ENCODE data around the gene CAT.
"Not testable (repeated sequence)": the region's sequence is repeated elsewhere in the genome, so short reads cannot be mapped to it uniquely, and the experiment has no call there.

The CAT gene

DNA sequence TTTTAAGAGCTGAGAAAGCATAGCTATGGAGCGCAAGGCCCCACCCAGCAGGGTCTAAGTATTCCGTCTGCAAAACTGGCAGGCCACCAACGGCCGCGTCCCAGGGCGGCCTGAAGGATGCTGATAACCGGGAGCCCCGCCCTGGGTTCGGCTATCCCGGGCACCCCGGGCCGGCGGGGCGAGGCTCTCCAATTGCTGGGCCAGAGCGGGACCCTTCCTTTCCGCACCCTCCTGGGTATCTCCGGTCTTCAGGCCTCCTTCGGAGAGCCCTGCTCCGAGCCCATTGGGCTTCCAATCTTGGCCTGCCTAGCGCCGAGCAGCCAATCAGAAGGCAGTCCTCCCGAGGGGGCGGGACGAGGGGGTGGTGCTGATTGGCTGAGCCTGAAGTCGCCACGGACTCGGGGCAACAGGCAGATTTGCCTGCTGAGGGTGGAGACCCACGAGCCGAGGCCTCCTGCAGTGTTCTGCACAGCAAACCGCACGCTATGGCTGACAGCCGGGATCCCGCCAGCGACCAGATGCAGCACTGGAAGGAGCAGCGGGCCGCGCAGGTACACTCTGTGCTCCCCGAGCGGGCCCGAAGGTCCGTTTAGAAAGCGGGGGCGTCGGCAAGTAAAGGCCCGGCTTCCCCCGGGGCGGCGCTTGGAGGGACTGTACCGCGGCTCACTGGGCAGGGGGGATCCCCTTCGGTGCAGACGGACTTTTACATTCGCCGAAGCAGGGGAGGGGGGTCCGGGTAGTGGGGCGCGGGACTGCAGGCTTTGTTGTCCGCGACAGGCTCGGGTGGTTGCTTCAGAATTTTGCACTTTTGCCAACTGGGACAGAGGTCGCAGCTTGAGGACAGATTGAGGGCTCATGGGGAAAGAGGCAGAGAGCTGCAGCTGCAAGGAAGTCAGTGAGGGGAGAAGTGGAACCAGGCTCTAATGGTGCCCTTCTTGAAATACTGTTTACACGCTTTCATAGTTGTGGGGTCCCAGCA is at the start of gene CAT:
Gene CAT, plus strand, starts transcription at position 406 of the 979 bp plus-strand sequence. Its CDS starts 80 bp downstream, at position 486.
- DNase-seq = peak; percentile 87

DNA sequence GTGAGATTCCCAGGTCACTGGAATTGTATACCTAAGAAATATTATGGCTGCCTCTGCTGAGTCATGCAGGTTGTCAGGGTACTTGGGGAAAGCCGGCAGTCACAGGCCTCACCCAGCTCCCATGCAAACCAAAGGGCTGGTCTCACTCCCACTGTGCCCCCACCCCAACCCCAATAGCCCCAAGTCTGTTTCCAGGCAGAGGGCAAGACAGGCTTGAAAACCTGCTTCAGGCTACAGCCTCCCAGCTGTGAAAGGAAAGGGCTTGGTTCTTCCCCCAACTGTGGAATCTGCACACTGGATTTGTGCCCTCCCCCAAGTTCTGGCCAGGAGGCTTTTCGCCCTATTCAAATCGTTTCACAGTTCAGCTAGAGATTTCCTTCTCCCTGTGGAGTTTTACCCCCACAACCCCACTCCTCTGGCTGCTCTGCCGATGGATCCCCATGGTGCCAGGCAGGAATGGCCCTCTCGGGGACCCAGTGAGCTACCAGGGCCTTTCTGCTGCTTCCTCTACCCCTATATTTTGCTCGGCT is 43.9 kb upstream of the CAT start:
- no peak for DNase-seq

DNA sequence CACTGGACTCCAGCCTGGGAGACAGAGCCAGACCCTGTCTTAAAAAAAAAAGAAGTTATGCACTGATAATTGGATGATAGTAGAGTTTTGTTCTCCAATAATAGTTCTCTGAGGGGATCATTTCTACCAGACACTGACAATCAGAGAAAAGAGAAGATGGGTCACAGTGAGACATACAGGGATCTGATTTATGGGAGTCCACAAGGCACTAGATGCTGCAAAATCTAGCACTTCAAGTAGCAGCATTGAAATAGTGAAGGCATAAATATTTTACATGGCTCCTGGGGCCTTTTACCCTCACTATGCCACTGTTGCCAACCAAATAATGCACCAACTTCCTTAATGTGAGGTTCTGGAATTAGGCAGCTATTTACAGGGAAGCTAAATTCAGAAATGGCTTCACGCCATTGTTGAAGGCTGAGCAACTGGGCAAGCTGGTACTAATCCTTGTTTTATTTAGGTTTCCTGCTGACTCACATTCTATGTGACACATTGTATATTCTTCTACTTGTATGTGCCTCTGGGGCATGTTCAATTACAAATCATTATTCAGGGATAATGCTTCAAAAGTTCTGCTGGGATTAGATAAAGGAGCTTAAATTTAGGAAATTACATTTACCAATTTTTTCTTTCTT is 42.7 kb upstream of the CAT start:
- no peak for DNase-seq

DNA sequence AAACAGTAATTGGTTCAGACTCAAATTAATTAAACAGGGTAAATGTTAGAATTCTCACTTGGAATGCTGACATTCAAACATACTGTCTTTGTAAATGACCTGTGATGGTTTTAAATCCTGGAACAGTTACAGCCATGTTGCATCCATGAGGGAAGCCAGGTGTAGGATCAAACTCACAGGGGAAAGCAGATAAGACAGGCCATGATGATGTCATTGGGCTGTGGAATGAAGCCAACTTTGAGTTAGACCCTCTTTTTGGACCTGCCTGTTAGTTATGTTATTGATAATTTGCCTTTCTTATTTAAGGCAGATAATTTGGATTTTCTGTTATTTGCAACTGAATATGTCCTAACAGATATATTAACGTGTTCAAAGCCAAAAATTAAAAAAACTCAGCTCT is 41.6 kb upstream of the CAT start:
- no peak for DNase-seq

DNA sequence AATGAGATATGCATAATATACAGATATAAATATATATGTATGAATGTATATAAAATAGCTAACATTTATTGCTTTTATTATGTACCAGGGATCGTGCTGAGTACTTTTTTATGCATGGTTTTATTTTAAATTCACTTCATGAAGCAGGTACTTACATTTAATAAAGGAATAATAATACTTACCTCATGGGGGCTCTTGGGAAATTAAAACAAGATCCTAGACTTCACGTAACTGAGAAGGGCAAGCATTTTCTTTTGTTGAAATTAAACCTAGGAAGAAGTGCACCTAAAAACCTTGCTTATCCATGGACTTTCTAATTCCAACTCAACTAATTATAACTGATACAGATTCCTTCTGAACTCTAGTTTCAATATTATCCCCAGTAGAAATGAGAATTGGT is 40.9 kb upstream of the CAT start:
- no peak for DNase-seq

DNA sequence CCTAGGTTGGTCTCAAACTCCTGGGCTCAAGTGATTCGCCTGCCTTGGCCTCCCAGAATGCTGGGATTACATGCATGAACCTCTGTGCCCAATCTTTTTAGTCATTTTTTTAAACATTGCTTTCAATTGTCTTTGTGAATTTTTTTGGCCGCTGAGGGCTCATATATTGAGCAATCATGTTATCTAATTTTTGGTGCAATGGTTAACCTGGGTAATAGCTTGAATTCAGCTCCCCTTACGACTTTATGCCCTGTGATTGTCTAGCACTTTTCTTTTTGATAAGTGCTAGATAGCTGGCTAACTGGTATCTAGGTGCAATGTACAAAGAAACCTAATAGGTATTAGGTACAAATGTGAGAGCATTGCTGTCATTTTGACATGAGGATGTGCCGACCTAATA is 35.3 kb upstream of the CAT start:
- no peak for DNase-seq

DNA sequence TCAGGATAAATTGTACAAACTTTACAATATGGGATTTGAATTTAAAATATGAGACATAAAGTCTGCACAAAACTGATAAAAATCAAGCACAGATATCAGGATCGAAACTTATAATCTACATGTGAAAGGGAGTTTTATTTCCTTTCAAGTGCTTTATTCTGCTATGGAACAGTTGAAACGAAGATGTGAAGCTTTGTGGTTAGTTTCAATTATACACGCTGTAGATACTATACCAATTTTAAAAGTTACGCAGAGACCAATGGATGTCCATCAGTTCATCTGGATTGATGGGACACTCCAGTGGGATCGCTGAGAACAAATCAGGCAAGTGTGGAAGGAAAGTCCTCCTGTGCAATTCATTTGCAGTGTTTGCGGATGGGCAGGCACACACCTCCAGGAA is 34.5 kb upstream of the CAT start:
- DNase-seq = no peak

DNA sequence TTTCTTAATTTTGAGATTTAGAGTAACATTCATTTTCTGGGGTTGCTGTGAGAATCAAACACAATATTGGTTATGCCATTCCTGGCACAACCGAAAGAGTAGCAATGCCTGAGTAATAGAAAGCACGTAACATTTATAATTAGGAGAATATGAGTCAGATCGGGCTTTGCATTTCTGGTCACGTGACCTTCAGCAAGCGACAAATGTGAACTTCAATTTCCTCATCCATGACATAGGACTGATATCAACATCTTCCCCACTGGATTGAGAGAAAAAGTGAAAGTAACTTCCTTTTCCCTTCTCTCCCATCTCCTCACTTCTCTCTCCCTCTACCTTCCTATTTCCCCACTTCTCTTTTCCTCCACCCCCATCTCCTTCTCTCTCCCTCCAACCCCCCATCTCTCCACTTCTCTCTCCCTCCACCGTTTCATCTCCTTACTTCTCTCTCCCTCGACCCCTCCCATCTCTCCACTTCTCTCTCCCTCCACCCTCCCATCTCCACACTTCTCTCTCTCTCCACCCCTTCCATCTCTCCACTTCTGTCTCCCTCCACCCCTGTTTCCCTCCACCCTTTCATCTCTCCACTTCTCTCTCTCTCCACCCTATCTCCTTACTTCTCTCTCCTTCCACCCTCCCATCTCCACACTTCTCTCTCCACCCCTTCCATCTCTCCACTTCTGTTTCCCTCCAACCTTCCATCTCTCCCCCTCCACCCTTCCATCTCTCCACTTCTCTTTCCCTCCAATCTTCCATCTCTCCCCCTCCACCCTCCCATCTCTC is 33.5 kb upstream of the CAT start:
- no peak for DNase-seq

DNA sequence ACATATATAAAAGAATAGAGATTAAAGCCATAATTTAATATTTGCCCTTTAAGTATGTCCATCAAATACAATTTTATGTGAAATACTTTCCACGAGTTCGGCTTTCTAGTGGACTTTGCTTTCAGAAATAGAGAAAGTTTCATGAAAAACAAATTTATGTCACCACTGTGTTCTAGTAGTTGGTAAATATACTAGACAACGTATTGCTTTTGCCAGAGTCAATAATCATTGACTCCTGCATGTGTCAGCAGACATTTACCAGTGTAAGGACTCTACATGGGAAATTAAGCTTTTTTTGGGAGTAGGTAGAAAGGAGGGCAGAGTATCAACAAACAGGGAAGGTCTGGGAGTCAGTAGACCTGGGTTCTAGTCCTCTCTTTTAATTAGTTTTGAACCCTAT is 32.3 kb upstream of the CAT start:
- no peak for DNase-seq

DNA sequence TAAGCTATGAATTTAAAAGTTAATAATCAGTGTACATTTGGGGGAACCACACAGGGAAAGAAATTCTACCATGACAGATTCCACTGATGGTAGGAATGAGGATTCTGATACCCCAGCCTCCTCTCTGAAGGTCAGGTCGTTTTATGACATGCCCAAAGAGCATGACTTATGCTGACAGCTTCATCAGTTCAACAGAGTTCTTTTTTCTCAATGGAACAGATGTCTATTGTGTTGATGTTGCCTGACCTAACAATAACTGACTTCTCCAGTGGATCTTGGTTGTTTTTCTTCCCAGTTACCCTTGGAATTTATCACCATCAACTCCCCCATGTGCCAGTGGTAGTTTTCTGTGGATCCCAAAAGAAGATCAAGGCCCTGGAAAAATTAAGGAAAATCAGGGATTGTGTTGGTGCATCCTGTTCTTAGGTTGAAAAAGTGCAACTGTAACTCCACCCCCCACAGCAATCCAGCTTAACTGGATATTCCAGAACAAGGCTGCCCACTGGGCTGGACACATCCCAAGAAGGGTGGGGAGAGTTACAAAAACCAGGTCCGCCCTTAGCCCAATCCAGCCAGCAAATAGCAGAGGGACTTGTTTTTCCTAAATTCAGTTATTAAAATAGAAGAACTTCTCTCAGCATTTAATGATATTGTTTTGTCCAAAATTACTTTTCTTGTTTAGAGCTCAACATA is 31.5 kb upstream of the CAT start:
- DNase-seq = no peak

DNA sequence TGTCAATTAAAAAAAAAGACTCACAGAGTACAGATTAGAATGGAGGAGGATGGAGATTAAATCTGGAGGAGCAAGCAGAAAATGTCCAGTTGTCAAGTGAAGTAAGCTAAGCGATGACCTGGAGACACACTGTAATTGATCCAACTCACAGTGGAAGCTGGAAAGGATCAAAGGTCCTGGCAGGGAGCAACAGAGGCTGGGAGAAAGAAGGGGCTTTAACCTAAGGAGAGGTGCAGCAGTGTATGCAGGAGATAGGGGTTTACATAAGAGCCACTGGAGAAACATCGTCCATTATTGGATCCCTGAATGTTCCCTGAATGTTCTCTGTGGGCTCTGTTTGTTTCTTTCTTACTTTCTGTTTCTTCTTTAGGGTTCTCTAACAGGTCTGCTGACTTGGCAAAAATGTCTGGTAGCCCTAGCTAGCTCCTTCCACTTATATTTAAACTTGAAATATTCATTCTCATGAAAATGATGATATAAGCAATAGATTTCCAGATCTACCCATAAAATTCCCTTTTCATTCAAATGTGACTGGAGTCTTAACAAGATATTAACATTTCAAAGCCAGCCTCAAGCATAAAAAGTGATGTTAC is 30.1 kb upstream of the CAT start:
- no peak for DNase-seq

DNA sequence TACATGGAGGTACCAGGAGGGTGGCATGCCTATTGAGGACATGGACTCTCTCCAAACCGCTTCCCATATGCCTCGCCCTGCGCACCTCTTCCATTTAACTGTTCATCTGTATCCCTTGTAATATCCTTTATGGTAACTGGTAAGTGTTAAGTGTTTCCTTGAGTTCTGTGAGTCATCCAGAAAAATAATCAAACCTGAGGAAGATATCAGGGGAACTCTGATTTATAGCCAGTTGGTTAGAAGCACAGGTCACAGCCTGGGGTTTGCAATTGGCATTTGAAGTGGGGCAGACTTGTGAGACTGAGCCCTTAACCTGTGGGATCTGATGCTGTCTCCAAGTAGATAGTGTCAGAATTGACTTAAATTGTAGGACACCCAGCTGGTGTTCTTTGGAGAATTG is 27.6 kb upstream of the CAT start:
- DNase-seq = no peak

DNA sequence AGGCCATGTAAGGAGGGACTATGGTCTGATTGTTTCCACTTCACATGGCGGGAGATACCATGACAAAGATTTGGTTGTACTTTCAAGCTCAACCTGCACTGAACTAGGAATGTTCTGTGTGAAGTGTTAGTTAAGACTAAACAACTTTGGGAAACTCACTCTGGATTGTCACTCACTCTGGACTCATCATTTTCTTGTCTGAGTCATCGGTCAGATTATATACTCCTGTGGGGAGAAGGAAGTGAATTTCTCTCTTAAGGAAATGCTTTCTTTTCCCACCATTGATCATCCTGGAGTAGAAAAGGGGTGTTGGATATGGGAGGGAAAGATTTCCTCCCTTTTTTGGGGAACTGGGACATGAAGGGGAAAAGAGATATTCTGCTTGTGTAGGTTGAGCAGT is 26.9 kb upstream of the CAT start:
- DNase-seq = no peak

DNA sequence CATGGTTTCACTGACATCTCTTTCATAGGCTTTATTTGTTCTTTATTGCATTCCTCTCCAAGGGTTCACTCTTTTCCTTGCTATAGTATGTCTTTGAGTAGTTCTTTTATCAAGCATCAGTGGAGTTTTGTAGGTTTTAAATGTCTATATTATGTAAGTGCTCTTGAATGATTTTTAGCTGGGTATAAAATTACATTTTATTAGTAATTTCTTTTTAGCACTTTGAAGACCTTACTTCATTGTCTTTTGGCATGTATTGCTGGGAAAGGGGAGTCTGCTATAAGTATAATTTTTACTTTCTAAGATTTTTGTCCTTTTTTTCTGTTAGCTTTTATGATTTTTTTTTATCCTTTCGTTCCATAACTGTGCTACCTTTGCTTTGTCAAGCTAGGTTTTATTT is 25.5 kb upstream of the CAT start:
- no peak for DNase-seq

DNA sequence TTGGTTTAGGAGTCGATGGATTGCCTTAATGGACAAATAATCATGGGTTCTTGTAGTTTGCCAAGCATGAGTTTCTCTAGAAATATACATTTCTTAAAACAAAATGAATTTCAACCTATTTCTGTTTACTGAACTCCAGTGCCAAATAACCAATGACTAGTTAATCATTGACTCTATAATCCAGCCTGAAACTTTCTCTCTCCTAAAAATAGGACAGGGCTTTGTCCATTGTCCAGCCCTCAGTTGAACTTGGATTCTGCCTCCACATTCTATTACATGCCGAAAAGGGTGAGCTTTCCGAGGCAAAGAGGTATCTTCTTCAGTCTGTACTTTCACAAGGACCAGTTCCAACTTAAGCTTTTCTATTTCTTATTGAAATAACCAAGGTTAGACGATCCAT is 23.2 kb upstream of the CAT start:
- DNase-seq = no peak

DNA sequence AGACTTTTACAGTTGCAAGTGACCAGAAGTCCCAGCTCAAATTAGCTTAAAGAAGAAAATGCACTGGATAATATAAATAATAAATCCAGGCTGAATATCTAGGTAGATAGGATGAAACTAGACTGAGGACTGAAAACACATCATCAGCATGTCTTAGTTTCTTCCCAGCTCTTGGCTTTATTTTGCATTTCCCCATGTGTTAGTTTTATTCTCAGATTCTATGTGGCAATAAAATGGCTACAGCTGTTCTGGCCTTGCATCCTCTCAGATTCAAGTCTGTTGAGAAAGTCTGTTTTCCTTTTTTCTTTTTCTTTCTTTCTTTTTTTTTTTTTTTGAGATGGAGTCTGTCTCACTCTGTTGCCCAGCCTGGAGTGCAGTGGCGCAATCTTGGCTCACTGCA is 22.6 kb upstream of the CAT start:
- DNase-seq = no peak

DNA sequence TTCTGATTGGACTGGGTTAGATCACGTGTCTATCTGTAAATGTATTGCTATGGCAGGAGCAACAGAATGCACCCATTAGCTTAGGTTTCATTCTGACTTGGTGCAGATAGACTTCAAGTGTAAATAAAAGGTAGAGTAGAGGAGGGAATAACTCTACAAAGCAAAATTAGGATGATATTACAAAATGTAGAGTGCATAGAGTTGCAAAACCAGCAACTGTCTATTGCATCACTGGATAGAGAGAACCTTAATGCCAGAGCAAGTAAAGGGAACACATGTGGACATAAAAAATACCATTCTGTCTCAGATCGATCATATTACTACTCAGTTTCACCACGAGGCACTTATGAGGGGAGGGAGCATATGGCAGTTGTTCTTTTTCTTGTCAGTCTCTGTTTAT is 22.0 kb upstream of the CAT start:
- DNase-seq = no peak

DNA sequence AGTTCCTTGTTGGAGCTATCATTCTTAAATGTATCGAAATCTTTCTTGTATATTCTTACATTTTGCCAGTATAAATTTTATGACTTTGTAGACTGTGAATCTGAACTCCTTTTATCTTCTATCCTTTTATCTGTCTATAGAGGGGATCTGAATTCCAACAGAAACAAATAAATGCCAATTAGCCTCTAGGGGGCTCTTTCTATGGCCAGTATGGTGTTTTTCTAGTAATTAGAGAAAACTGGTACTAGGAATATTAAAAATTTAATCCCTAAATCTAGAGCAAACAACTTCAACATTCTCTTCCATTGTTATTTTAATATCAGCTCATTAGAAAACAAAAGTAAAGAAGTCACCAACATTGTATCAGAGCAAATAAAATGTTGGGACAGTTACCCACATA is 21.5 kb upstream of the CAT start:
- no peak for DNase-seq

DNA sequence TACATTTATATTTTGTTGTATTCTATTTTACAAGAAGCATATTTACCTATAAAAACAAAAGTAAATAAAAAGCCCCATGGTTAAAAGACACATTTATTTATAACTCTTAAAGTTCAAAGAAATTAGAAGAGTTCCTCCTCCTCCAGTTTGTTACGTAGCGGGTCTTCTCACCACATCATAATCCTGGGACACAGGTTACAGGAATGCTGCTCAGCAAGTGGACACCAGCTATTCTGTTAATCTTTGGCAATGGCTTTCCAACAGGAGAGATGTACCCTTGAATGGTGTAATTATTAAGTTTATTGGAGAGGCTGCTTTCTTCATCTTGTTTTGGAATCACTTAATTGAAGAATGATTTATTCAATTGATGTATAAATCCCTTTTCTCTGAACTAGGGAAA is 19.6 kb upstream of the CAT start:
- no peak for DNase-seq

DNA sequence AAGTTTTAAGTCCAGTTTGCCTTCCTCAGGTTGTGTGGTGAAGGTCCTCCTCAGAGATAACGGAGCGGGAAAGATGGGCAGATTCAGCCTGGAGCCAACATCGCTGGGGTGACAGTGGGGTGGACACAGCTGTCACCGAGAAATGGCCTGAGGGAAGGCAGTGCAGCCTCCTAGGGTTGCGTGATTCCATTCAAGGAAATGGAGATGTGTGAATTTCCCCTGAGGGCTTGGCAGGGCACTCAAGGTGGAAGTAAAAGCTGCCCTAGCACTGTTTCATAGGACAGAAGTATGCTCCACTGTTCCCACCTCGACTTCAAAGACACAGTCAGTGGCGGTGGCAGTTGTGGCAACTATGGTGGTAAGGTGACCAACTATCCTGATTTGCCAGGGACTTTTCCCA is 15.4 kb upstream of the CAT start:
- no peak for DNase-seq

DNA sequence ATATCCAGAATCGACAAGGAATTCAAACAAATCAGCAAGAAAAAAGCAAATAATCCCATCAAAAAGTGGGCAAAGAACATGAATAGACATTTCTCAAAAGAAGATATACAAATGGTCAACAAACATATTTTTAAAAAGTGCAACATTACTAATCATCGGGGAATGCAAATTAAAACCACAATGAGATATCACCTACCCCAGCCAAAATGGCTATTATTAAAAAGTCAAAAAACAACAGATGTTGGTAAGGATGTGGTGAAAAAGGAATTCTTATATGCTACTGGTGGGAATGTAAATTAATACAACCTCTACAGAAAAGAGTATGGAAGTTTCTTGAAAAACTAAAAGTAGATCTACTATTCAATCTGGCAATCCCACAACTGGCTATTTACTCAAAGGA is 13.9 kb upstream of the CAT start:
- DNase-seq = not testable (repeated sequence)

DNA sequence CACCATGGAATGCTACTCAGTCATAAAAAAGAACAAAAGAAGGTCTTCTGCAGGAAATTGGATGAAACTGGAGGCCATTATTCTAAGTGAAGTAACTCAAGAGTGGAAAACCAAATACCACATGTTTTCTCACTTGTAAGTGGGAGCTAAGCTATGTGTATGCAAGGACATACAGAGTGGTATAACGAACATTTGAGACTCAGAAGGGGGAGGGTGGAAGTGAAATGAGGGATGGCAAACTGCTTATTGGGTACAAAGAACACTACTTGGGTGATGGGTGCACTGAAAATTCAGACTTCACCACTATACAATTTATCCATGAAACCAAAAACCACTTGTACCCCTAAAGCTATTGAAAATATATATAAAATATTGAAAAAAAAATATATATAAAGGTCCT is 13.4 kb upstream of the CAT start:
- no peak for DNase-seq

Data from DMS79 treated with DMSO at 0.1 percent for 48 hours (cell line).